Dedifferentiated amniotic fluid mesenchymal stem cell (primary cell): ENCODE results near the gene RAP1GAP2.
A peak's percentile ranks its signal among the peaks of the same experiment; 100 is the strongest.

Experiments
- DNase-seq: peaks from one replicate; pipeline ENCODE4 v3.0.0-alpha.2; 2016; ENCODE audit errors: extremely low spot score

The RAP1GAP2 gene

DNA sequence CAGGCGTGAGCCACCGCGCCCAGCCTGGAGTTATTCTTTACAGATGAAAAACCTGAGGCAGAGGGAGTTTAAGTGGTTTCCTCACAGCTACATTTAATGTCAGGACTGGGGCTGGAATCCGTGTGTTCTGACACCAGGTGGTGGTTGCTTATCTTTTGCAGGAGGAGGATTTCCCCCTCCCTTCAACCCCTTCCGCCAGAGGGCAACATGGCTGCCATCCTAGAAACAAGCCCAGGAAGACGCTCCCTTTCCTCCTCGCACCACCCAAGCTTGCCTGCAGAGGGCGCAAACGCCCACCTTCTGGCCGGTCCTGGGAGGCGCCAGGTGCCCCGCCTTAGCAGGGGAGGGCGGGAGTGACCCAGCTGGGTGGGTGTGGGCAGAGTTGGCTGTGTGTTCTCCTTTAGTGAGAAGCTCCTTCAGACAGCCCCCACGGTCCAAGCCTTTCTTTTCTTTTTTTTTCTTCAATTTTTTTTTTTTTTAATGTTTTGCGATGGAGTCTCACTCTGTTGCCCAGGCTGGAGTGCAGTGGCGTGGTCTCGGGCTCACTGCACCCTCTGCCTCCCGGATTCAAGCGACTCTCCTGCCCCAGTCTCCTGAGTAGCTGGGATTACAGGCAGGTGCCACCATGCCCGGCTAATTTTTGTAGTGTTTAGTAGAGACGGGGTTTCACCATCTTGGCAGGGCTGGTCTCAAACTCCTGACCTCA lies 9.9 kb upstream of the RAP1GAP2 start:
- peak; percentile 15 for DNase-seq

DNA sequence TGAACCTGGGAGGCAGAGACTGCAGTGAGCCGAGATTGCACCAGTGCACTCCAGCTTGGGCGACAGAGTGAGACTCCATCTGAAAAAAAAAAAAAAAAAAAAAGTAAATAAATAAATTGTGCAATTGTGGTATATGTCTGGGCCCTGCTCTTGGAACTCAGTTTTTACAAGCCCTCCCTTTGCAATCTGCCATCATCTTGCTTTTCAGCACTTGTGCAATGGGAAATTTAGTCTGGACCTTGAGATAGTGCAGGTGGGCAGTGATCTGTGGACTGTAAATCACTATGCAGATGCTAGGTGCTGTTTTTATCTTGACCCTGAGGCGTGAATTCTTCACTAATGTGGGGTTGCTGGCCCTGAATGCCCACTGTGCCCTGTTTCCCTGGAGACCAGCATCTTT lies 6.5 kb upstream of the RAP1GAP2 start:
- no peak for DNase-seq

DNA sequence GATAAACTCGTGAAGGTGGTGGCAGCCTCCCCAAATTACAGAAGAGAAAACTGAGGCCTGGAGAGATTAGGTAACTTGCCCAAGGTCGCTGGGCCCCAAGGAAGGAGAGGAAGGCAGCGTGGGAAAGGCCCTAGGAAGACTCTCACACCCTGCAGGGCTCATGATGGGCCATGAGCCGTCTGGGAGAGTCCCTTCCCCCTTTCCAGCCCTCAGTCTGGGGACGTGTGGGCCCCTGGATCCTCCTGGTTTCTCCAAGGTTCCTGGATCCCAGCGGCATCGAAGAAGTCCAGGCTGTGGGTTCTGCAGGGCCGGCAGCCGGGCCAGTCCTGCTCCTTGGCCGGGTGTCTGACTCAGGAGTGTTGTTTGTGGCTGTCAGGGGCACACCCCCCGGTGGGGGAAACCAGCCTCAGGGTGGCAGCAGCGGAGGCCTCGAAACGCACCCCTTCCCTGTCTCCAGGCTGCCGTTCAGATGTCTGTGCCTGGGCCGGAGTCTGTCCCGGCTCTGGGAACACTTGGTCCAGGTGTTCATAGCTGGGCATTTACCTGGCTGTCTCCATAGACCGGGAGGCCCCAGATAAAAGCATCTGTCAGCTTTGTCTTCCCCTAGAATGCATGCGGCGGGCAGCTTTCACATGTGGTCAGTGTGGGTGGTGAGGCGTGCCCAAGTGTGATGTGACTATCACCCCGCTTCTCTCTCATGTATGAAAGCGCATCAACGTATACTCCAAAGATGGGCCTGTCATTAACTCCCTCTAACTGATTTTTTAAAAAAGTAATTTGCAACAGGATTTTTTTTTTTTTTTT lies 3.7 kb upstream of the RAP1GAP2 start:
- no peak for DNase-seq

DNA sequence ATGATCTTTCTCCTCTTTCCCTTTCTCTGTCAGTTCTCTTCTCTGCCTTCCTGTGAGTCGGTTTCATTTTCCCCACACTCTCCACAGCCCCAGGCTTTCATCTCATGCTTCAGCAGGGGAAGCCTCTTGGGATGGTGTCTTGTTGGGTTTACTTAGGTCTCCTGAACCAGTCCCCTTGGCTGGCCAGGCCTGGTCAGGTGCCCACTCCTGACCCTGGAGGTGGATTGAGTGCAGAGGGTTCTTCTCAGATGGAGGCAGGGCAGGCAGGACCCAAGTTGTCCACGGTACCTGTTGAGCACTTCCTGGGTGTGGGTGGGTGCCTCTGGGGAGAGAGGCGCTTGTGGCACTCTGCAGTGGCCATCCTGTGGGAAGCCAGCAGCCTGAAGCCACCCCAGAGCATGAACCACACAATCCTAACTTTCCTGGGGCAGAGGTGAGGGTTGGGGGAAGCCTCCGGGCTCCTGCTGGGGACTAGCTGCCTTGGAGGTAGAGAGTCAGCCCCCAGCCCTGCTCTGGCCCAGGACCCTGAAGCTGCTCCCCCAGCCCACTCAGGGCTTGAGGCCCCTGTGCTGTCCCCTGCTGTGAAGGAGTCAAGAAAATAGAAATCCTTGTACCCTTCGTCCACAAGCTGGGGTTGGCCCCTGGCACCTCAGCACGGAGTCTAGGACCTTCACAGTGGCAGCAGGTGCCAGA lies 2.0 kb upstream of the RAP1GAP2 start:
- no peak for DNase-seq

DNA sequence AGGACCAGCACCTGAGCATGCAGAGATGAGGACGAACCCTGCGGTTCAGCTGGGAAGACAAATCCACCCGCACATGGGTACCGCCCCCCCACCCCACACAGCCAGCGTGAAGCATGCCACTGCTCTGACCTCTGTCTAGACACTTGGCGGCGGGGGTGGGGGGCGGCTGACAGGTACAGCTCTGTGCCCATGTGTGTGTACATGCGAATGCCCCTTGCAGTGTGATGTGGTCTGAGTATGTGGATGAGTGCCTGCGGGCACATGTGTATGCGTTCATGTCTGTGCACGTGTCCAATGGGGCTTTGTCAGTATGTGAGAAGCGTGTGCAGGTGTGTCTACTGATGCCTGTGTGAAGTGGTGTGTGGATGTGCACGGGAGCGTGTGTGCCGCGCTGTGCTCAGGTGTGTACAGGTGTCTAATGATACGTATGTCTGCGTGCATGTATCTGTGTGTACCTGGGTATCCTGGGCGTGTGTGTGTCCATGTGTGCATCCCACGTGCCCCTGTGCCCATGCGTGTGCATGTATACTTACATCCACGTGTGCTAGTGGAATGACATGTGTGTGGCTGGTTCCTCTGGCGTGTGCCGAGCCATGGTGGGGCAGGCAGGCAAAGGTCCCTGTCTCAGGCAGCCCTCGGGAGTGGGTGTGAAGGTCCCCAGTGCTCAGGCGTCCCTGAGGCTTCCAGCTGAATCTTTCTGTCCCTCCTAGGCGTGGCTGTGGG lies 636 bp upstream of the RAP1GAP2 start:
- DNase-seq, result no peak

DNA sequence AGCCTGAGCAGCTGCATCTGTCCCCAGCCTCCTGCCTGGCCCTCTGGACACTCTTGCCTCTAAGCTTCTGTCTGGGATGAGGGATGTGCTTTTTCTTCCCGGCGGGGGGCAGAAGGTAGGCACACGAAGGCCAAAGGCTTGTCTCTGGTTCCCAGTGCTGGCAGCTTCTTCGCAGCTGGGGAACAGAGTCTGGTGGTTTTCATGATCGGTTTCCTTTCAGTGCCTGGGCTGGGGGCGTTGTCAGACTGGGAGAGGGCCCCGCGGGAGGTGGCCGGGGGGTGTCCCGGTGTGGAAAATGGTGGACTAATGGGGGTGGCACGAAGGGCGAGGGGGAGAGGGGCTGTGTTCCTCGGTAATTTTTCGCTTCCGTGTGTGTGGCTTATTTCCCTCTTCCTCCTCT lies 988 bp downstream of the RAP1GAP2 start:
- no peak for DNase-seq

DNA sequence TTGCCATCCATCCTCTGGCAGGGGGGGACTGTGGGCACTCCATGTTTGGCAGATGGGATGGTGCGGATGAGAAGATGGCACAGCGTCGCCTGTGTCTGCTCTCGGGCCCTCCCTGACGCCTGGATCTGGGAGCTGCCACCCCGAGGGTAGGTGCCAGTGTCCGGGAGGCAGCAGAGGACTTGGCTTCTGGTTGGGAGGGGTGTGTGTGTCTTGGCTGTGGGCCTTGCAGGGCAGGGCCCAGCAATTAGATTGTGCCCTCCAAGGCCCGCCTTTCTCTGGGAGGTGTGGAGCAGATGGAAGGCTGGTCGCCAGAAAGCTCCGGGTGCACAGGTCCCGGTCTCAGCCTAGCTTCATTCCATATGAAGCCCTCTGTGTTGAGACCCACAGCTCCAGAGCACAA lies 1.4 kb downstream of the RAP1GAP2 start:
- no peak for DNase-seq

DNA sequence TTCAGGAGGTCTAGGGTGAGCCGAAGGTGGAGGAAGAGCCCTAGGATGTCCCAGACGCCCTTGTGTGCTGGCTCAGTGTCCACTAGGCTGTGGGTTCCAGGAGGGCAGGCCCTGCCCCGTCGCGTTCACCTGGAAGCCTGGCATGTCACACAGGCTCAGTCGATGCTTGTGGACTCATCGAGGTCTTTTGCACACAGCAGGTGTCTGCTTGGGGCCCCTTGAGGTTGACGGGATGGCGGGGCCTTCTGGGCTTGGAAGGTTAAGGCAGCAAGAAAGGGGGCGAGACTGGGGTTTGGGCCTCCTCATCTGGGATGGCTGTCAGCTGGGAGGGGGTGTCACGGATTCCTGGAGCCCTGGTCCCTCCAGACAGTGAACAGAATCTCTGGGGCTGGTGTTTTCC lies 1.9 kb downstream of the RAP1GAP2 start:
- DNase-seq, result no peak

DNA sequence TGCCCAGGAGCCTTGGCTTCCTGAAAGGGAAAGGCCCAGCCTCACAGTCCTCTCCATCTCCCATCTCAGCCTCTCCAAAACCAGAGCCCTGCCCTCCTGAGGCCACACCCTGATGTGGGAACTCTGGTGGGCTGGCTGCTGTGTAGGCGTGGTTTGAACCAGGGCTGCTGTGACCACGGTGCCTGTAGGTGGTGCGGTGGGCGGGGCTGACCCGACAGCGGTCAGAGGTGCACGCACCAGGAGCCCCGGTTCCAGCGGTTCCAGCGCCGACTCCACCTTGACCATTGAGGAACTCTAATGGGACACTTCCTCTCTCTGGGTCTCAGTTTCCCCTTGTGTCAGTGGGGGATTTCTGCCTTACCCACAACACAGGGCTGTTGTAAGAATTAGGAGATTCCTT lies 2.4 kb downstream of the RAP1GAP2 start:
- no peak for DNase-seq

DNA sequence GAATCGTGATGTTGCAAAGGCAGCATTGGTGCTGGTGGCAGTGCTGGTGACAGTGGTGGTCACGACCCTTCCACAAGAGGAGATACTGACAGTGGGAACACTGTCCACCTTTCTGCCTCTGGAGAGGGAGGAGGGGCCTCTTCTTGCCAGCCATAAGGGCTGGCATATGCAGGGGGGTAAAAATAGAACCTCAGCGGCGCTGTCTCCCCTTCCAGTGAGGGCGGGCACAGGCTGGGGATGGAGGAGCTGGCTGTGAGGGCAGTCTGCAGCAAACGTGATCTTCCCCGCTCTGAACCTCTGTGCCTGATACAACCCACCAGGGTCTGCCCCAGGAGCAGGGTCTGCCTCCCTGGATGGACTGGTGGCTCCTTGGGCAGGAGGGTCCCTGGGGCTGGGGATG lies 3.4 kb downstream of the RAP1GAP2 start:
- DNase-seq, result no peak

DNA sequence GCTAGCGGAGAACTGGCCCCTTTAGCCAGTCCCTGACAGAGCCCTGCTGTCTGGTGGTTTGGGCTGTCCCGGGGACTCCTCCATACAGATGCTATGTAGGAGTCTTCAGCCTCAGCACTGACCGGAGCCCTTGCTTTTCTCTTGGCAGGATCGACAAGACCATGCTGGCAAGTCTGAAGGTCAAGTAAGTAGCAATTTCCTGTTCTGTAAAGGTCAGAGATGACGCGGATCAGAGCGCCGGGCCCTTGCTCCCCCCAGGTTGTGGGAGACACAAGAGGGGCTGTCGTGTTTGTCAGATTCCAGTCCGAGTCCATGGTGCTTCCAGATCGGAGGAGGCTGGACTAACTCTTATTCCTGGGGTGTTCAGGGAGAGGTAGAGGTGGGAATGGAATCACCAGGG lies 4.1 kb downstream of the RAP1GAP2 start:
- DNase-seq, result no peak

DNA sequence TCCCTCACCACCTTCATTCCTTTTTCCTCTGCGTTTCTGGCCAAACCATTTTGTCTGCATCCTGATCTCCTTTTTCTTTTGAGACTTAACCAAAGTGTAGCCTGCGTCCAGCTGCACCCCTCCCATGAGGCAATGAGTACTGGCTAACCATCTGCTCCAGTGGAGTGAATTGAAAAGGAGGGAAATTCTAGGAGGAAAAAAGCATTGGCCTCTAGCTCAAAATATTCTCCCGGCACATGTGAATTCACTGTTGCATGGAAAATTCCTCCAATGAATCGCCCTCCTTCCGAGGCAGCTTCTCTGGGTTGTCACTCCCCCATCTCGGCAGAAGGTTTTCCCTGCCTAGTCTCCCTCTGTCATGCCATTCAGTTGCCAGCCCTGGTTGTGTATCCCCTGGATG lies 5.6 kb downstream of the RAP1GAP2 start:
- DNase-seq, result no peak

DNA sequence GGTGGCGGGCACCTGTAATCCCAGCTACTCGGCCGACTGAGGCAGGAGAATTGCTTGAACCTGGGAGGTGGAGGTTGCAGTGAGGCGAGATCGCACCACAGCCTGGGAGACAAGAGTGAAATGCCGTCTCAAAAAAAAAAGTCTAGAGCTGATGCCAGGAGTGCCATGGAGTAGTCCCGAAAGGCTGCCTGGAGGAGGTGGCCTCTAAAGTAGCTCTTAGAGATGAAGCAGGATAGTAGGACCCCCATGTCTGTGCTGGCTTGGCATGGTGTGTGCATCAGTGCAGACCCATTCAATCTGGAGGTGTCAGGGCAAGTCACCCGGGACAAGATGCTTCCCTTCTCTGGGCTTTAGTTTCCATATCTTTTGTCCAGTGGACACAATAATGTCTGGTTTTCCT lies 6.3 kb downstream of the RAP1GAP2 start:
- DNase-seq, result no peak

DNA sequence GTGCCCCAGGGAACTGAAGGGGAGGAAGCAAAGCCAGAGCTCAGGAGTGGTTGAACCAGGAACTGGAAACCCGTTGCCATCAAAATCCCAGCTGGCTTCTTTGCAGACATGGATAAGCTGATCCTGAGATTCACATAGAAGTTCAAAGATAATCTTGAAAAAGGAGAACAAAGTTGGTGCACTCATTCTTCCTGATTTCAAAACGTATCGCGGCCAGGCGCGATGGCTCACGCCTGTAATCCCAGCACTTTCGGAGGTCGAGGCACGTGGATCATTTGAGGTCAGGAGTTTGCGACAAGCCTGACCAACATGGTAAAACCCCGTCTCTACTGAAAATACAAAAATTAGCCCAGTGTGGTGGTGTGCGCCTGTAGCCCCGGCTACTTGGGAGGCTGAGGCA lies 7.1 kb downstream of the RAP1GAP2 start:
- DNase-seq, result no peak

DNA sequence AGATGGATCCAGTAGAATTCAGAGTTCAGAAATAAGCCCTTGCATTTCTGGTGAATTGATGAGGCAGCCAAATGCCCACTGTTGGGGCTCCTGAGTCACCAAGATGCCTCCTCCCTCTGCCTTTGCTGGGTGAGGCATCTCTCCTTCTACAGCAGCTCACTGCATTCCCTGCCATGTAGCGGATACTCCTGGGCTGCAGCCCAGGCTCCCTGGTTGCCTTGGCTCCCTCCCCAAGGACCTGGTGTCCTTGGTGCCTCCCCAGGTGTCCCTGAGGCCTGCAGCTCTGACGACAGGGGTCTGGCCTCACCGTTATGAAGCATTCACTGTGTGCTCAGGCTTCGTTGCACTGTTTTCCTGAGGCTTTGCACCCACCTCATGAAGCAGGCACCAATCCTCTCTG lies 7.7 kb downstream of the RAP1GAP2 start:
- DNase-seq, result no peak

DNA sequence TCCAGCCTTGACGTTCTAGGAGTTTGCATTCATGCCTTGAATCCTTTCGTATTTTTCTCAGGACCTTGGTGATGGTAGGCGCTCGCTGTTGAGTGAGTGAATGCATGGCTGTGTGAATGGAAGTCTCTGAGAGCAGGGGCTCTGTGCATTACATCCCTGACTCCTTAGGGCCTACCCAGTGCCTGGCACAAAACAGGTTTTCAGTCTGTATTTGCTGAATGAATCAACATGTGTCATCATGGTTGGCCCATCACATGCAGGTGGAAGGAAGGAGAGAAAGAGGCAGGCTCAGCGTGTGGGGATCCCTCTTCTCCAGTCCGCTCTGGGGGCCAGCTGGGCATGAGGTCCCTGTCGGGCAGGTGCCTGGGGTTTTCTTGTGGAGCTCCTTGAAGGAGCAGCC lies 8.7 kb downstream of the RAP1GAP2 start:
- no peak for DNase-seq

DNA sequence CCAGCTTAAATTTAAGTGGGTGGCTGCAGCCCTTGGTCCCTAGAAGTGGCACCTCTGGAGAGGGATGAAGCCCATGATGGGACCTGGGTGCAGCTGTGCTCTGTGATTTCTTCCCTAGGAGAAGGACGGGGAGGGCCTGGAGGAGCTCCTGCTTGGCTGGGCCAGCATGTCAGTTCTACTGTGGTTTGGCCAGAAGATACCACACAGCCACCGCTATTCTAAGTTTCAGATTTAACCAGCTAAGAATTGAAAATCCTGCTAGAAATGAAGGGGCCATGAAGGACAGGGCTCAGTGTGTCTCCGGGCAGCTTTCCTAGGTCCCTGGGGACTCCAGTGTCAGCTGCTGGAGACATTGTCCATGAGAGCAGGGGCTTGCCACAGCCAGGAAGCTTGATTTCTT lies 9.7 kb downstream of the RAP1GAP2 start:
- DNase-seq, result no peak

DNA sequence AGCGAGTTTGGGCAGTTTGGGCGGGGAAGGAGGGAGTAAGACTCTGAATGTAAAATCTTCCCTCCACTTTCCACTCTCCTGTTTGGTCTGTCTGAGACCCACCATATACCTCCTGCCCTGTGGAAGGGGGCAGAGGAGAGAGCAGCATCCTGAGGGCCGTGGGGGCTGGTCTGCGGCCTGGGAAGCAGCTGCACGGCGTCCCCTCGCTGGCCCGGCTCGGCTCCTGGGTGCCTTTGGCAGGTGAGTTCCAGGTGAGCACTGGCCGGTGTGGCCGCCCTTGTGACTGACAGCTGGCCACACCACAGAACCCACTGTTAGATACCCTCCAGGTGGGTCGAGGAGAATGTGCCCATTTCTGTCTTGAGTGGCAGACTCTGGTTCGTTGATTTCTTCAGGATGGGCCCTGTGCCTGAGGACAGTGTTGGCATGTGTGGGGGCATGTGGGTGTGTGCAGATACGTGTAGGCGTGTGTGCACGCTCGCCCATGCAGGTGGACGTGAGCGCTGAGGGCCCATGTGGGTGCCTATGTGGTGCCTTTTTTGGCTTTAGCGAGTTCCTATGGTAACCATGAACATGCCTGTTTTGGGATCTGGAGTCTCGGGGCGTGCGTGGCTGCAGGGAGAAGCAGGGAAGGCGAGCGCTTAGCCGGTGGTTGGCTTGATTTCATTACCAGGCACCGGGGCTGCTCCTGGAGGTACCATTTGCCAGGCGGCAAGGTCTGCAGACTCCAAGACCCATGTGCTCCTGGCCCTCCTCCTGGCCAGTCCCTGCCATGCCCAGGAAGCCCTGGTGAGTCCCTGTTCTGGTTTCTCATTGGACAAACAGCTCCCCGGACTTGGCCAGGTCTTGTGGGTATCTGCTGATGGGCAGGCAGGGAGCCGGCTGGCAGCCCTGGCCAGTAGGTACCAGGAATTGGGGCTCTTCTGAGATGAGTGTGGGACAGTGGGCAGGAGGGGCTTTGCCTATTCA lies 12.4 kb downstream of the RAP1GAP2 start:
- no peak for DNase-seq

DNA sequence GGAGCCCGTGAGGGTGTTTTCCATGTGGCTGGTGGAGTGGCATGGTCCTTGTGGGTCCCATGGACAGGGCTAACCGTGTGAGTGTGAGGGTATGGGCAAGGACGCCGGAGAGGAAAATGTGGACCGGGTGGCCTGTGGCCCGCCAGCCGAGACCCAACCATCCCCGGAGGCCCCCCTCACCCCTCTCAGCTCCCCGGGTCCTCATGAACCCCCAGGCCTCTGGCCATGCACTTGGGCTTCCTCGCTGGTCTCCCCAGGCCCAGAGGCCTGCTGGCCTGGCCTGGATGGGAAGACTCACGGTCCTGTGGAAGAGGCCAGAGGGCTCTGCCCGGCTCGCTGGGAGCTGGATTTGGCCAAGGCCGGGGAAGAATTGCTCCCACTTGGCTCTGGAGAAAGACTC lies 13.1 kb downstream of the RAP1GAP2 start:
- no peak for DNase-seq

DNA sequence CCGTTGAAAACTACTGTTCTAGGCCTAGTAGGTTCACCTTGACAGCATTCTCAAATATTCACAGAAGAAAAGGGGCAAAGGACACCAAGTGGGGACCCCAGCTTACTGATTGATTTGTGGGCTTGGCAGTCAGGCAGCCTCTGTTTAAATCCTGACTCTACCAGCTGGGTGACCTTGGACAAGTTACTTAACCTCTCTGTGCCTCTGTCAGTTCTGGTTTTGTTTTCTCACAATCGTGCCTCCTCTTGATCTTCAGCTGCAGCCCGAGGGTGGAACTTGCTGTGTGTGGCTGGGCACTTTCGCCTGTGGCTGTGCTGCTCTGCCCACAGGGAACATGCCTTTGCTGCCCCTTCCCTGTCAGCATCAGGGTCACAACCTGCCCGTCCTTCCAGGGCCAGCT lies 17.8 kb downstream of the RAP1GAP2 start:
- no peak for DNase-seq
